ENCODE results near the gene CORO2A.

DNA sequence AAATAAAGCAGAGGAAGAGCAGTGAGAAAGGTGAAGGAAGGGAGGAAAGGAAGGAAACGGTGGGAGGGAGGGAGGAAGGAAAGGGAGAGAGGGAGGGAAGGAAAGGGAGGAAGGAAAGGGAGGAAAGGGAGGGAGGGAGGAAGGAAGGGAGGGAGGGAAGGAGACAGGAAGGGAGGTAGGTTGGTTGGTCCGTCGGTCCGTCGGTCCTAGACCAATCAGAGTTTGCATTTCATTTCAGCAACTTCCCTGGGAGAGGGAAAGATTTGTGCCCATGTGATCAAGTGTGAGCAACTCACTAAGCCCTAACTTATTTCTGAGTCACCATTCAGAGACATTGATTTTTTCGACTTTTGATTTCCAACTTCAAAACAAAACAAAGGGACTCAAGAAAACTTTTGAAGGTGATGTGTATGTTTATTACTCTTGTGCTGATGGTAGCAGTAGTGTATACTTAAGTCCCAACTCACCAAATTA is 117.1 kb downstream of the CORO2A start:
- no peak for TF ChIP-seq POLR2A (IDR thresholded peaks at IDR 0.05)
- TF ChIP-seq, protein P1, sequence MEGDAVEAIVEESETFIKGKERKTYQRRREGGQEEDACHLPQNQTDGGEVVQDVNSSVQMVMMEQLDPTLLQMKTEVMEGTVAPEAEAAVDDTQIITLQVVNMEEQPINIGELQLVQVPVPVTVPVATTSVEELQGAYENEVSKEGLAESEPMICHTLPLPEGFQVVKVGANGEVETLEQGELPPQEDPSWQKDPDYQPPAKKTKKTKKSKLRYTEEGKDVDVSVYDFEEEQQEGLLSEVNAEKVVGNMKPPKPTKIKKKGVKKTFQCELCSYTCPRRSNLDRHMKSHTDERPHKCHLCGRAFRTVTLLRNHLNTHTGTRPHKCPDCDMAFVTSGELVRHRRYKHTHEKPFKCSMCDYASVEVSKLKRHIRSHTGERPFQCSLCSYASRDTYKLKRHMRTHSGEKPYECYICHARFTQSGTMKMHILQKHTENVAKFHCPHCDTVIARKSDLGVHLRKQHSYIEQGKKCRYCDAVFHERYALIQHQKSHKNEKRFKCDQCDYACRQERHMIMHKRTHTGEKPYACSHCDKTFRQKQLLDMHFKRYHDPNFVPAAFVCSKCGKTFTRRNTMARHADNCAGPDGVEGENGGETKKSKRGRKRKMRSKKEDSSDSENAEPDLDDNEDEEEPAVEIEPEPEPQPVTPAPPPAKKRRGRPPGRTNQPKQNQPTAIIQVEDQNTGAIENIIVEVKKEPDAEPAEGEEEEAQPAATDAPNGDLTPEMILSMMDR (IDR thresholded peaks at IDR 0.05): no peak

Data from ovary (tissue), 3 donors.